LNCaP clone FGC (cell line): ENCODE data around the gene BRIP1.

ENCODE experiments used
- DNase-seq: peaks from one replicate; pipeline ENCODE4 v3.0.0-alpha.2; 2011; ENCODE audit warnings: low read depth
- H3K4me3 ChIP-seq: 2 replicates; pipeline ENCODE4 v1.5.1; 2011; ENCODE audit warnings: mild to moderate bottlenecking, low read depth, low read length, control low read depth
- CTCF ChIP-seq: IDR thresholded peaks from 2 replicates; pipeline ENCODE4 v1.5.1; 2012; ENCODE audit warnings: mild to moderate bottlenecking; ENCODE audit not compliant: control insufficient read depth, insufficient read depth; ENCODE audit errors: extremely low read depth

Gene BRIP1

GRCh38 chr17:61848896-61849295 is 14.4 kb downstream of the BRIP1 start:
- H3K4me3 ChIP-seq, result no peak overlapping the region
- no peak for DNase-seq
- TF ChIP-seq CTCF, result no peak

- DNase-seq, result no peak
- no peak for TF ChIP-seq CTCF
- H3K4me3 ChIP-seq, result no peak overlapping the region
Measured at GRCh38 chr17:61848247-61848646, 15.1 kb downstream of the BRIP1 start.

GRCh38 chr17:61847659-61848058 is 15.7 kb downstream of the BRIP1 start:
- TF ChIP-seq CTCF, result no peak
- no peak overlapping the region for H3K4me3 ChIP-seq

GRCh38 chr17:61846761-61847375 is 16.5 kb downstream of the BRIP1 start:
- no peak overlapping the region for H3K4me3 ChIP-seq
- DNase-seq, result no peak
- no peak for TF ChIP-seq CTCF

More at GRCh38 chr17:61847659-61848058, 15.7 kb downstream of the BRIP1 start:
- DNase-seq, result no peak

GRCh38 chr17:61846088-61846487 is 17.2 kb downstream of the BRIP1 start:
- TF ChIP-seq CTCF, result no peak
- DNase-seq, result no peak
- no peak overlapping the region for H3K4me3 ChIP-seq

- TF ChIP-seq CTCF, result no peak
- no peak for DNase-seq
- no peak overlapping the region for H3K4me3 ChIP-seq
Measured at GRCh38 chr17:61843435-61843834, 19.9 kb downstream of the BRIP1 start.

- DNase-seq, result no peak
- H3K4me3 ChIP-seq, result no peak overlapping the region
- no peak for TF ChIP-seq CTCF
Measured at GRCh38 chr17:61842899-61843298, 20.4 kb downstream of the BRIP1 start.
